OCI-LY1 (cell line): ENCODE measurements around the gene DNHD1.

ENCODE experiments used
- H2AFZ ChIP-seq: fragments of 200-600 bp; sonication (generic), shearing (Covaris generic); 2 replicates; pipeline ENCODE4 v1.6.0; 2014; ENCODE audit warnings: antibody characterized with exemption, mild to moderate bottlenecking, low read length
- H3F3A ChIP-seq: fragments of 200-600 bp; sonication (generic), shearing (Covaris generic); 2 replicates; pipeline ENCODE4 v1.6.0; 2014; ENCODE audit warnings: mild to moderate bottlenecking, antibody characterized with exemption, low read length, moderate library complexity; ENCODE audit not compliant: insufficient read depth
- H3K27ac ChIP-seq: fragments of 200-600 bp; sonication (generic); 2 replicates; pipeline ENCODE4 v1.5.1; 2014; ENCODE audit warnings: low read length, mixed run types, mild to moderate bottlenecking, low read depth; ENCODE audit not compliant: poor library complexity, severe bottlenecking
- H3K27me3 ChIP-seq: fragments of 200-600 bp; sonication (generic); 2 replicates; pipeline ENCODE4 v1.6.0; 2014; ENCODE audit warnings: antibody characterized with exemption, mild to moderate bottlenecking, low read length, moderate library complexity; ENCODE audit not compliant: insufficient read depth
- H3K36me3 ChIP-seq: fragments of 200-600 bp; sonication (generic); 2 replicates; pipeline ENCODE4 v1.6.1; 2014; ENCODE audit warnings: mild to moderate bottlenecking, antibody characterized with exemption, low read length, moderate library complexity, mixed read lengths; ENCODE audit not compliant: insufficient read depth
- H3K4me1 ChIP-seq: fragments of 200-600 bp; sonication (generic); 2 replicates; pipeline ENCODE4 v1.5.1; 2014; ENCODE audit warnings: mild to moderate bottlenecking, low read length, moderate library complexity; ENCODE audit not compliant: insufficient read depth, severe bottlenecking
- H3K4me2 ChIP-seq: fragments of 200-600 bp; sonication (generic), shearing (Covaris generic); 2 replicates; pipeline ENCODE4 v1.6.1; 2014; ENCODE audit warnings: low read length
- H3K4me3 ChIP-seq: fragments of 200-600 bp; sonication (generic); 2 replicates; pipeline ENCODE4 v1.5.1; 2014; ENCODE audit warnings: low read length, low read depth, mild to moderate bottlenecking, mixed read lengths; ENCODE audit not compliant: poor library complexity, severe bottlenecking
- H3K79me2 ChIP-seq: fragments of 200-600 bp; shearing (Covaris generic); 2 replicates; pipeline ENCODE4 v1.6.1; 2016; ENCODE audit warnings: mixed run types, low read length, mixed read lengths; ENCODE audit not compliant: insufficient read depth
- H3K9ac ChIP-seq: fragments of 200-600 bp; sonication (generic), shearing (Covaris generic); 2 replicates; pipeline ENCODE4 v1.6.1; 2014; ENCODE audit warnings: mild to moderate bottlenecking, low read length, mixed read lengths
- H3K9me2 ChIP-seq: fragments of 200-600 bp; sonication (generic), shearing (Covaris generic); 2 replicates; pipeline ENCODE4 v1.6.1; 2014; ENCODE audit warnings: low read depth, mild to moderate bottlenecking, low read length, mixed read lengths
- H3K9me3 ChIP-seq: fragments of 200-600 bp; shearing (Covaris generic); 2 replicates; pipeline ENCODE4 v1.6.1; 2014; ENCODE audit warnings: low read length, mixed read lengths
- H4K20me1 ChIP-seq: fragments of 200-600 bp; sonication (generic), shearing (Covaris generic); 2 replicates; pipeline ENCODE4 v1.6.0; 2016; ENCODE audit warnings: mild to moderate bottlenecking, low read length; ENCODE audit not compliant: insufficient read depth
- EZH2 ChIP-seq: fragments of 200-600 bp; sonication (generic), shearing (Covaris generic); IDR thresholded peaks from 2 replicates; pipeline ENCODE4 v1.8.0; 2017; ENCODE audit warnings: borderline replicate concordance, mixed run types, mild to moderate bottlenecking, antibody characterized with exemption, low read length, moderate library complexity, mixed read lengths
- TF ChIP-seq, protein P1 (sequence below): fragments of 200-600 bp; sonication (generic), shearing (Covaris generic); IDR thresholded peaks from 2 replicates; pipeline ENCODE4 v1.5.1; 2017; ENCODE audit warnings: mild to moderate bottlenecking, antibody characterized with exemption, low read length, moderate library complexity, mixed read lengths

Gene DNHD1

GRCh38 chr11:6453152-6453551 lies 43.9 kb upstream of the DNHD1 start:
- no peak overlapping the region for H2AFZ ChIP-seq
- no peak overlapping the region for H3K4me2 ChIP-seq
- TF ChIP-seq EZH2, result no peak

GRCh38 chr11:6455070-6455469 lies 42.0 kb upstream of the DNHD1 start:
- Histone ChIP-seq H3K4me3 (no peak overlapping the region), H3K9ac (no peak overlapping the region), H3F3A (no peaks in the 10 kb centered on the region), H3K4me2 (no peak overlapping the region), H4K20me1 (no peaks in the 10 kb centered on the region), H3K9me3 (no peaks in the 10 kb centered on the region), H3K4me1 (no peaks in the 10 kb centered on the region), H3K27me3 (no peaks in the 10 kb centered on the region), H3K79me2 (no peaks in the 10 kb centered on the region), H3K36me3 (no peaks in the 10 kb centered on the region), H3K27ac (no peak overlapping the region), H2AFZ (no peak overlapping the region), H3K9me2 (no peaks in the 10 kb centered on the region)
- TF ChIP-seq, protein P1, sequence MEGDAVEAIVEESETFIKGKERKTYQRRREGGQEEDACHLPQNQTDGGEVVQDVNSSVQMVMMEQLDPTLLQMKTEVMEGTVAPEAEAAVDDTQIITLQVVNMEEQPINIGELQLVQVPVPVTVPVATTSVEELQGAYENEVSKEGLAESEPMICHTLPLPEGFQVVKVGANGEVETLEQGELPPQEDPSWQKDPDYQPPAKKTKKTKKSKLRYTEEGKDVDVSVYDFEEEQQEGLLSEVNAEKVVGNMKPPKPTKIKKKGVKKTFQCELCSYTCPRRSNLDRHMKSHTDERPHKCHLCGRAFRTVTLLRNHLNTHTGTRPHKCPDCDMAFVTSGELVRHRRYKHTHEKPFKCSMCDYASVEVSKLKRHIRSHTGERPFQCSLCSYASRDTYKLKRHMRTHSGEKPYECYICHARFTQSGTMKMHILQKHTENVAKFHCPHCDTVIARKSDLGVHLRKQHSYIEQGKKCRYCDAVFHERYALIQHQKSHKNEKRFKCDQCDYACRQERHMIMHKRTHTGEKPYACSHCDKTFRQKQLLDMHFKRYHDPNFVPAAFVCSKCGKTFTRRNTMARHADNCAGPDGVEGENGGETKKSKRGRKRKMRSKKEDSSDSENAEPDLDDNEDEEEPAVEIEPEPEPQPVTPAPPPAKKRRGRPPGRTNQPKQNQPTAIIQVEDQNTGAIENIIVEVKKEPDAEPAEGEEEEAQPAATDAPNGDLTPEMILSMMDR, result no peak
- no peak for TF ChIP-seq EZH2

More at GRCh38 chr11:6453152-6453551, 43.9 kb upstream of the DNHD1 start:
- Histone ChIP-seq H3K4me1 (no peaks in the 10 kb centered on the region), H3K9ac (no peak overlapping the region), H3K27me3 (no peaks in the 10 kb centered on the region), H3K9me2 (no peaks in the 10 kb centered on the region), H3K9me3 (no peaks in the 10 kb centered on the region), H3K36me3 (no peaks in the 10 kb centered on the region), H3K4me3 (no peak overlapping the region), H3K79me2 (no peaks in the 10 kb centered on the region), H3K27ac (no peak overlapping the region), H4K20me1 (no peaks in the 10 kb centered on the region), H3F3A (no peaks in the 10 kb centered on the region)

DNA sequence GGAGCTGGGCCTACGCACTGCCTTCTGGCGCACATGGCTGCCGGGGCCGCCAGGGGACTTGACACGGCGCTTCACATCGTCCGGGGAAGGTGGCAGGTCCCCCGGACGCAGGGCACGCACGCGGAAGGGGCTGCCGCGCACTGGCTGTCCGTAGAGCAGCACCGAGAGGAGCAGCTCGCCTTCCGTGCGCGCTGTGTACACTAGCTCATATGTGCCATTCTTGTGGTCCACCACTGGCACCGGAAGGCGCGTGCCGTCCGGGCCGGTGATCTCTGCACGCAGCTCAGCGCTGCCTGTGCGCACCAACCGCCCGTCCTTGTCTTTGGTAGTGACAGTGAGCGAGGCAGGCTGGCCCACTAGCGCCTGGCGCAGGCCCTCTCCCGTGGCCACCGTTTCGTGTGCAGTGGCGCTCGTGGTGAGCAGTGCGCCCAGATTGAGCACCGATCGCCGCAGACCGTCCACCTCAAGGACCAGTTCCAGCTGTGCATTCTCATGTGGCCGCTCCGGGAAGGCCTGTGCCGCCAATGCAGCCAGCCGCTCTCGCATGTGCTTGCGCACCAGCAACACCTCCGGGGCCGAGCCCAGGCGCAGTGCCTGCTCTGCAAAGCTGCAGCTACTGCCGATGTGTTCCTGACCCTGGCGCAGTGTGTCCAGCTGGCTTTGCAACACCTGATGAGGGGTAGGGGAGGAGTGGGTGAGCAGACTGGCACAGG lies 40.6 kb upstream of the DNHD1 start:
- H3K9ac ChIP-seq, result no peak overlapping the region
- no peaks in the 10 kb centered on the region for H3K9me2 ChIP-seq
- H3K27ac ChIP-seq, result no peak overlapping the region
- TF ChIP-seq, protein P1, result no peak
- TF ChIP-seq EZH2, result no peak
- H4K20me1 ChIP-seq, result no peaks in the 10 kb centered on the region
- H3K9me3 ChIP-seq, result no peaks in the 10 kb centered on the region
- H3K4me1 ChIP-seq, result no peaks in the 10 kb centered on the region
- H2AFZ ChIP-seq, result no peak overlapping the region
- no peaks in the 10 kb centered on the region for H3K79me2 ChIP-seq
- H3K4me2 ChIP-seq, result no peak overlapping the region
- H3K4me3 ChIP-seq, result no peak overlapping the region
- no peaks in the 10 kb centered on the region for H3F3A ChIP-seq
- no peaks in the 10 kb centered on the region for H3K36me3 ChIP-seq
- H3K27me3 ChIP-seq, result no peaks in the 10 kb centered on the region
